ENCODE results near the gene PLXNA3.

GRCh38 chrX:154483325-154483724 lies 25.2 kb downstream of the PLXNA3 start:
- TF ChIP-seq CTCF (IDR thresholded peaks at IDR 0.05) (no peak), POLR2AphosphoS5 (IDR thresholded peaks at IDR 0.05) (no peak)
